T47D (cell line): Measurements from ENCODE around the gene PIK3R3.
"Not testable (repeated sequence)": the region's sequence is repeated elsewhere in the genome, so short reads cannot be mapped to it uniquely, and the experiment has no call there.

Source experiments
- DNase-seq, 2 experiments: peaks; one replicate each; pipeline versions ENCODE4 v3.0.0 to v3.0.0-alpha.2; 2011 to 2012; ENCODE audit warnings: low read depth in 1 of 2, low spot score in 1 of 2
- JUND ChIP-seq: IDR thresholded peaks from 2 replicates; pipeline ENCODE4 v1.6.1; 2012; ENCODE audit warnings: low read depth
- in situ Hi-C: cut with HindIII; loops from 2 replicates; pipeline ENCODE4 v1.10.0; 2016; ENCODE audit warnings: low sequenced_read_pairs, low pct_unique_long_range_greater_than_20kb

PIK3R3 gene

DNA sequence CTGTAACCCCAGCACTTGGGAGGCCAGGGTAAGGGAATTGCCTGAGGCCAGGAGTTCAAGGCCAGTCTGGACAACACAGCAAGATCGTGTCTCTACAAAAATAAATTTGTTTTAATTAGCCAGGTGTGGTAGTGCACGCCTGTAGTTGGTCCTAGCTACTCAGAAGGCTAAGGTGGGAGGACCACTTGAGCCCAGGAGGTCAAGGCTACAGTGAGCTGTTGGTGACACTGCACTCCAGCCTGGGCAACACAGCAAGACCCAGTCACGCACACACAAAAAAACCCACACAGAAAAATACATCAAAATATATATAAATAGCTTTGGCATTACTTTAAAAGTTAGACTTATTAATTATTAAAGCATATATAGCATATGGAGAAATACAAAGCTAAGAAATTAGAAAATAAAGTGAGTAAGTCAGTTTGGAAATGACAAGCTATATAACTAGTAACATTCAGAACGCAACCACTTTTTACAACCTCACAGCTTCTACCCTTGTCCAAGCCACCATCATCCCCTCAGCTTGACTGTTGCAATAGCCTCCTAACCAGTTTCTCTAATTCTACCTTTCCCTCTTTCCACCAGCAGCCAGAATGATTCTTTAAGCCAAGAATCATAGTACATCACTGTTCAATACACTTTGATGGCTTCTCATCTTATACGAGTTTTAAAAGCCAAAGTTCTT lies 14.5 kb downstream of the PIK3R3 start:
- no peak for TF ChIP-seq JUND
- in situ Hi-C loops, result no loop called here
- DNase-seq, result no peak

- no peak for DNase-seq
- TF ChIP-seq JUND, result no peak
- in situ Hi-C loops, result no loop called here
These were observed 17.4 kb downstream of the PIK3R3 start for GRCh38 chr1:46114925-46115603.

DNA sequence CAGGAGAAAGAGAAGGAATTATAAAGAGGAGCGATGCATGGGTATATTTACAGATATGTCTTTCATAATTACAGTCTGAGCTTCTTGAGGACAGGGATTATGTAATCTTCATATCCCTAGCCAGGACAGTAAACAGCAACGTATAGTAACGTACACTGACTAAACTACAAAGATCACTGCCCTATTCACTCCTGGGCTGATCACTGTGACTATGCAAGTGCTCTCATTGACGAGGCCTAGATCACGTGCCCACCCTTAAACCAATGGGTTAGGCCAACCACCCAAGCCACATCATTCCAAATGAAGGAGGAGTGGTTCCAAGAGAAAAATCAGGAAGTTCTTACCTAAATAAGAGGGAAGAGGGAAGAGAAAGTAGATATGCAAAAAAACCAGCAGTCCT lies 18.5 kb downstream of the PIK3R3 start:
- TF ChIP-seq JUND, result no peak
- in situ Hi-C loops, result no loop called here
- DNase-seq, result peak in 1 of 2 experiments; percentile 15

DNA sequence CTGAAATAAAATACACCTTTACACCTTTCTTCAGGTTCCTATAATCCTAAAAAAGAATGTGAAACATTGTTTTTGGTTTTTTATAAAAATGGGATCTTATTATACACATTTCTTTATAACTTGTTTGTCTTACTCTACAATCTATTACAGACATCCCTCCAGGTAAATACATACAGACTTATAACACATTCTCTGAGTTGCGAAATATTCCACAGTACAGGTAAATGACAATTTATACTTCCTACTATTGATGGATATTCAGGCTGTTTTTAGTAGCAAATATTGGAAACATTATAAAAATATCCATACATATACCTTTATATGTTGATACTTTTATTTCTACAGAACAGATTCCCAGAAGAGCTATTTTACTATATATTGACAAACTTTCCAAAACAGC lies 20.3 kb downstream of the PIK3R3 start:
- TF ChIP-seq JUND, result no peak
- DNase-seq, result no peak
- in situ Hi-C loops, result no loop called here

GRCh38 chr1:46110521-46110920 lies 21.9 kb downstream of the PIK3R3 start:
- TF ChIP-seq JUND, result no peak
- no peak for DNase-seq
- in situ Hi-C loops, result no loop called here

GRCh38 chr1:46102769-46103476 lies 29.5 kb downstream of the PIK3R3 start:
- in situ Hi-C loops, result no loop called here
- TF ChIP-seq JUND, result no peak
- no peak for DNase-seq

DNA sequence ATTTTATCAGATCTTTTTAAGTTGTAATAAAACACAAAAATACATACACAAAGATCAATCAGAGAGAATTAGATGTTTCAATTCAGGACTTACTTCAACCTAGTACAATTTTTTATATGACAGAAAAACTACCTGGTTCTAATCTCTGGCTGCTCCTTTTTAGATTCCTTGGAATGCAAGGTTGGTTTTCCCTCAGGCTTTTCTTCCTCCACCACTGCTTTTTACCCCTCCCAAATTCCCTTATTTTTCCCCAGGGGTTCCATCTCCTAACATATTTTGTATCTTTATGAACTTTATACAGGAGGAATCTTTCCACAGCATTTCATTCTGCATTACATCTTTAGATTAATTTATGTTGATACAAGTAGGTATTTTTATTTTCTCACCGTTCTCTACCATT lies 33.2 kb downstream of the PIK3R3 start:
- no peak for TF ChIP-seq JUND
- in situ Hi-C loops, result no loop called here
- DNase-seq, result no peak

GRCh38 chr1:46098027-46098712 lies 34.3 kb downstream of the PIK3R3 start:
- in situ Hi-C loops, result no loop called here
- TF ChIP-seq JUND, result no peak
- no peak for DNase-seq

- no peak for TF ChIP-seq JUND
- DNase-seq, result no peak
- in situ Hi-C loops, result no loop called here
These were observed 35.3 kb downstream of the PIK3R3 start for GRCh38 chr1:46097149-46097472.

GRCh38 chr1:46096269-46097148 lies 35.9 kb downstream of the PIK3R3 start:
- DNase-seq, result no peak
- TF ChIP-seq JUND, result no peak
- in situ Hi-C loops, result no loop called here

GRCh38 chr1:46095110-46095509 lies 37.3 kb downstream of the PIK3R3 start:
- in situ Hi-C loops, DNase-seq: not testable (repeated sequence)

- in situ Hi-C loops, result no loop called here
- DNase-seq, result no peak
- no peak for TF ChIP-seq JUND
These were observed 37.9 kb downstream of the PIK3R3 start for GRCh38 chr1:46094471-46095005.

- DNase-seq, in situ Hi-C loops: not testable (repeated sequence)
These were observed 38.6 kb downstream of the PIK3R3 start for GRCh38 chr1:46093832-46094231.
